ENCODE data around the gene FAM118A.

FAM118A gene

DNA sequence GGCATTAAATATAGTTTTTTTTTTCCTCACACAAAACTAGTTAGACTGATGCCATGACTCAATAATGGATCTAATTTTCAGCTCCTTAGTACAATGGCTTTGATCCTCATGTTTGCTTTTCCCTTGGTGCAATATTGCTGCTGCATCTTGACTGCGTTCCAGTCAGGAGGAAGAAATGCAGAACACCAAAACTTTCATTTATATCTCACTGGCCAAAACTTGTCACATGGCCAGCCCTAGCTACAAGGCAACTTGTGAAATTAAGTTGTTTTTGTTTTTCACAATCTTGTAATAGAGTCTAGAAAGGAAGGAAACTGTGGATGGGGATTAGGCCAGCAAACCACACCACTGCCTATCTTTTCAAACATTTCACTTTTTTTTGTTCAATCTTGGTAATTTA lies 67.0 kb downstream of the FAM118A start:
- no peak for DNase-seq (ENCODE audit: low read depth in 2 of 2)

DNA sequence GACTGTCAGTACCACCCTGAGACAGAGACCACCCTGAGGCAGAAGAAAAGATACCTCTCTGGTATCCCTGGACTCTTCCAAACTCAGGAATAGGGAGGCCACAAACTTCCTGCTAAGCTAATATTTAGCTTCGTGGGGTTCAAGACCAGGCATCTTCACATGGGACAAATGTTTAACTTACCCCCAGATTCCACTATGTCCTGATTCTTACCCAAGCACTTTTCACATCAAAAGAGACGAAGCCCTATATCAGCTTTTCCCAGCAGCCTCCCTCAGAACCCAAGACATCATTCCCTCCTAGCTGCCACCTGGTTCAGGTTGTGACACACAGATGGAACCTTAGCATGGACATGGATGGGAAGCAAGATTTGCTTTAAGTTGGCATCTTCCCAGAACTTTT lies 71.6 kb downstream of the FAM118A start:
- DNase-seq (ENCODE audit: low read depth in 2 of 2) = no peak

GRCh38 chr22:45389546-45389945 lies 79.8 kb downstream of the FAM118A start:
- DNase-seq (ENCODE audit: low read depth in 2 of 2) = no peak
